IMR-90 (cell line): Measurements from ENCODE around the gene SYCN. TPM values are rescaled to one million over a fixed set of nuclear protein-coding genes. Genes with fewer than 3 reads are reported as not detected.

Source experiments
- ATAC-seq: fragments of 200-7000 bp; cut with Tn5 transposase; 2 replicates; pipeline ENCODE4 v1.9.1; 2020; ENCODE audit warnings: low read depth, mild to moderate bottlenecking, moderate library complexity
- BruUV-seq: library from RNA; stranded (reverse); fragments of 400-500 nt; replicated peaks from 2 replicates; lab custom pipeline; 2021; lab: Mats Ljungman, UMichigan
- CTCF ChIA-PET: fragments of 300-600 bp; formaldehyde crosslinking; extraction: SDS; loops from one replicate; lab custom pipeline; 2021; ENCODE audit warnings: antibody characterized with exemption; lab: Yijun Ruan, JAX
- POLR2A ChIA-PET: fragments of 300-600 bp; sonication (Branson Sonifier 250); formaldehyde crosslinking; loops from one replicate; lab custom pipeline; 2022; ENCODE audit warnings: antibody characterized with exemption; ENCODE audit not compliant: unreplicated experiment; lab: Charles Lee
- DNase-seq: peaks from one replicate; pipeline ENCODE4 v3.0.0; 2013
- H2AFZ ChIP-seq: replicated peaks from 2 replicates; pipeline ENCODE3; 2013; ENCODE audit warnings: low read length, mild to moderate bottlenecking; ENCODE audit not compliant: poor library complexity
- H2AK5ac ChIP-seq: 2 replicates; pipeline ENCODE4 v1.6.1; 2013; ENCODE audit warnings: low read depth, low read length, inconsistent platforms
- H2AK9ac ChIP-seq: replicated peaks from 2 replicates; pipeline ENCODE3; 2013; ENCODE audit warnings: mild to moderate bottlenecking, low read depth, low read length, moderate library complexity; ENCODE audit not compliant: poor library complexity
- H2BK120ac ChIP-seq: 2 replicates; pipeline ENCODE4 v1.6.1; 2013; ENCODE audit warnings: low read depth, low read length, inconsistent platforms
- H2BK15ac ChIP-seq: 3 replicates; pipeline ENCODE4 v1.6.1; 2013; ENCODE audit warnings: low read depth, low read length, inconsistent platforms
- H2BK20ac ChIP-seq: 2 replicates; pipeline ENCODE4 v1.6.1; 2013; ENCODE audit warnings: low read depth, mild to moderate bottlenecking, inconsistent platforms, low read length, moderate library complexity
- H2BK5ac ChIP-seq: 2 replicates; pipeline ENCODE4 v1.6.1; 2013; ENCODE audit warnings: mild to moderate bottlenecking, low read depth, low read length, inconsistent platforms; ENCODE audit not compliant: poor library complexity, severe bottlenecking
- H3K14ac ChIP-seq: replicated peaks from 2 replicates; pipeline ENCODE4 v1.6.1; 2013; ENCODE audit warnings: low read depth, low read length, inconsistent platforms
- H3K18ac ChIP-seq: 2 replicates; pipeline ENCODE4 v1.6.1; 2013; ENCODE audit warnings: low read depth, low read length, control low read depth
- H3K23ac ChIP-seq: 2 replicates; pipeline ENCODE4 v1.6.1; 2013; ENCODE audit warnings: low read depth, low read length, inconsistent platforms
- H3K27ac ChIP-seq: 2 replicates; pipeline ENCODE4 v1.5.1; 2013; ENCODE audit warnings: mild to moderate bottlenecking, control low read depth, low read length; ENCODE audit not compliant: insufficient read depth
- H3K27me3 ChIP-seq: 2 replicates; pipeline ENCODE4 v1.6.1; 2013; ENCODE audit warnings: low read length; ENCODE audit not compliant: control insufficient read depth, insufficient read depth
- H3K36me3 ChIP-seq: 2 replicates; pipeline ENCODE4 v1.6.1; 2013; ENCODE audit warnings: low read length, mixed read lengths; ENCODE audit not compliant: control insufficient read depth, insufficient read depth
- H3K4ac ChIP-seq: 2 replicates; pipeline ENCODE4 v1.6.1; 2013; ENCODE audit warnings: low read depth, low read length, inconsistent platforms
- H3K4me1 ChIP-seq: 2 replicates; pipeline ENCODE4 v1.6.1; 2013; ENCODE audit warnings: low read length, mixed read lengths; ENCODE audit not compliant: control insufficient read depth, insufficient read depth
- H3K4me2 ChIP-seq: 2 replicates; pipeline ENCODE4 v1.6.1; 2013; ENCODE audit warnings: low read depth, mild to moderate bottlenecking, control low read depth, low read length, moderate library complexity
- H3K4me3 ChIP-seq: 2 replicates; pipeline ENCODE4 v1.5.1; 2013; ENCODE audit warnings: low read depth, mild to moderate bottlenecking, control low read depth, low read length, moderate library complexity; ENCODE audit not compliant: insufficient read depth
- H3K56ac ChIP-seq: 2 replicates; pipeline ENCODE4 v1.6.1; 2013; ENCODE audit warnings: low read length, inconsistent platforms; ENCODE audit not compliant: insufficient read depth; ENCODE audit errors: extremely low read depth
- H3K79me1 ChIP-seq, 2 experiments: 2 replicates each; pipeline ENCODE4 v1.6.1; 2013; ENCODE audit warnings: low read length in 2 of 2, inconsistent platforms in 1 of 2, low read depth in 1 of 2
- H3K9ac ChIP-seq: 2 replicates; pipeline ENCODE4 v1.6.1; 2013; ENCODE audit warnings: low read depth, low read length, control low read depth
- H3K9me1 ChIP-seq: 2 replicates; pipeline ENCODE4 v1.6.1; 2013; ENCODE audit warnings: low read length, inconsistent platforms; ENCODE audit not compliant: insufficient read depth
- H3K9me3 ChIP-seq: 2 replicates; pipeline ENCODE4 v1.6.1; 2013; ENCODE audit warnings: low read length; ENCODE audit not compliant: control insufficient read depth, insufficient read depth
- H4K20me1 ChIP-seq: 2 replicates; pipeline ENCODE4 v1.6.1; 2013; ENCODE audit warnings: low read length, inconsistent platforms; ENCODE audit not compliant: insufficient read depth
- H4K5ac ChIP-seq: 2 replicates; pipeline ENCODE4 v1.6.1; 2013; ENCODE audit warnings: mild to moderate bottlenecking, low read depth, low read length, control low read depth
- H4K8ac ChIP-seq, 2 experiments: 2 replicates each; pipeline ENCODE4 v1.6.1; 2013; ENCODE audit warnings: low read depth in 2 of 2, low read length in 2 of 2, control low read depth in 1 of 2, inconsistent platforms in 1 of 2
- H4K91ac ChIP-seq: 2 replicates; pipeline ENCODE4 v1.6.1; 2013; ENCODE audit warnings: low read depth, low read length, inconsistent platforms; ENCODE audit not compliant: insufficient read depth
- CHD1 ChIP-seq: IDR thresholded peaks from 2 replicates; pipeline ENCODE4 v1.6.1; 2012; ENCODE audit warnings: low read depth, low read length, improper control_type of control experiment
- CTCF ChIP-seq: conservative IDR thresholded peaks from 2 replicates; pipeline ENCODE4 v1.5.1; 2012; ENCODE audit warnings: mild to moderate bottlenecking, low read depth, low read length, improper control_type of control experiment
- FOS ChIP-seq: fragments of 150-350 bp; IDR thresholded peaks from 2 replicates; pipeline ENCODE4 v1.6.1; 2016; ENCODE audit warnings: low read depth, low read length
- RAD21 ChIP-seq: IDR thresholded peaks from 2 replicates; pipeline ENCODE4 v1.6.1; 2012; ENCODE audit warnings: low read length, improper control_type of control experiment
- SMC3 ChIP-seq: fragments of 150-350 bp; IDR thresholded peaks from 2 replicates; pipeline ENCODE4 v1.6.1; 2016; ENCODE audit warnings: low read depth, mild to moderate bottlenecking, antibody characterized with exemption, low read length, moderate library complexity
- WGBS, 2 experiments: methylation state at CpG; one replicate each; pipeline versions ENCODE4 v1.1.5 to v1.1.7; 2013; ENCODE audit warnings: missing lambda C conversion rate in 2 of 2; ENCODE audit not compliant: insufficient read length in 1 of 2; ENCODE audit errors: extremely low coverage in 2 of 2; 5-methylcytosine and 5-hydroxymethylcytosine counted together
- dilution Hi-C: fragments of 300-500 bp; cut with HindIII; formaldehyde crosslinking; loops from one replicate; pipeline ENCODE4 v1.14.3; 2018; ENCODE audit warnings: low sequenced_read_pairs; ENCODE audit not compliant: unreplicated experiment
- in situ Hi-C: fragments of 300-500 bp; cut with MboI; formaldehyde crosslinking; loops from 3 replicates; pipeline ENCODE4 v1.14.3; 2019; ENCODE audit warnings: low sequenced_read_pairs, inconsistent platforms, mixed read lengths
- intact Hi-C: fragments of 100-400 bp; cut with micrococcal nuclease; formaldehyde crosslinking; loops from 2 replicates; pipeline ENCODE4 v1.10.0; 2022
- polyA plus RNA-seq, 3 experiments: library from polyadenylated mRNA; depleted of rRNA; stranded (reverse); fragments of >200 nt; gene quantifications; 2 replicates each; pipeline ENCODE4 v1.2.3, GENCODE V29; 2012; ENCODE audit warnings: low replicate concordance in 1 of 3
- total RNA-seq: library from RNA; depleted of rRNA; stranded (reverse); fragments of >200 nt; gene quantifications from 2 replicates; pipeline ENCODE4 v1.2.3, GENCODE V29; 2012

SYCN gene
- total and polyA plus RNA-seq, 2 of the 4 experiments (the other 2 are of a cell fraction), result not detected

DNA sequence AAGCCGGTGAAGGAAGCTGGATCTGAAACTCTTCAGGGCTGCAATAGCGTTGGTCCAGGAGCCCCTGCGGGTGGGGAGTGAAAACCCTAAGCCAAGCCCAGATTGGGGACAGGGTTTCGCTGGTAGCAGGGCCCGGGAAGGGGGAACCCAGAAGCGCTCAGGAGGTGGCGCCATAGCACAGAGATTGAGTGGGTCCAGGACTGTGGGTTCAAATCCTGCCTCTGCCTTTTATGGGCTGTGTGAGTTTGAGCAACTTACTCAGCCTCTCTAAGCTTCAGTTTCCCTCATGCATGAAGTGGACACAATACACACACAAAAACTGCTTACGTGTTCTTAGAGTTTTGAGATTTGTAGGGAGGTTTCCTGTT, 8.3 kb upstream of the SYCN start:
- H3K9me3 ChIP-seq, result peaks cover 5% of the 10 kb centered on the region
- H3K4me3 ChIP-seq, result no peak overlapping the region
- no peak overlapping the region for H2AK5ac ChIP-seq
- DNase-seq (no peak), ATAC-seq (peak; percentile 64)
- H4K5ac ChIP-seq, result no peak overlapping the region
- no peak overlapping the region for H3K4me2 ChIP-seq
- H2AK9ac ChIP-seq, result no peak overlapping the region
- H4K20me1 ChIP-seq, result no peaks in the 10 kb centered on the region
- no peaks in the 10 kb centered on the region for H3K79me1 ChIP-seq
- no peak overlapping the region for H4K91ac ChIP-seq
- BruUV-seq, result no TSS peak
- no peak overlapping the region for H2AFZ ChIP-seq
- no peak overlapping the region for H2BK120ac ChIP-seq
- ChIA-PET CTCF (no interaction called here), POLR2A (no interaction called here)
- peaks cover 16% of the 10 kb centered on the region for H3K27me3 ChIP-seq
- TF ChIP-seq CHD1 (no peak), SMC3 (peak; percentile 22; the same call in 1 of the 2 replicates), CTCF (peak; percentile 32; the same call in 1 of the 2 replicates), RAD21 (peak; percentile 58), FOS (no peak)
- H3K14ac ChIP-seq, result no peak overlapping the region
- no peak overlapping the region for H3K9ac ChIP-seq
- no peak overlapping the region for H4K8ac ChIP-seq
- no peaks in the 10 kb centered on the region for H3K9me1 ChIP-seq
- intact Hi-C loops (loop anchor here (2.0 to 10.0 kb wide), 2 partner anchors 72 to 116 kb away; no protein-coding TSS in a partner anchor), dilution Hi-C loops (no loop called here), in situ Hi-C loops (loop anchor here (25.0 kb wide), 1 partner anchor 750 kb away; no protein-coding TSS in a partner anchor)
- H3K23ac ChIP-seq, result no peak overlapping the region
- H3K18ac ChIP-seq, result no peak overlapping the region
- no peaks in the 10 kb centered on the region for H3K36me3 ChIP-seq
- WGBS, 2 experiments, result no CpG with 5 or more reads among the region's 8 CpGs
- H3K56ac ChIP-seq, result no peak overlapping the region
- no peak overlapping the region for H2BK5ac ChIP-seq
- no peaks in the 10 kb centered on the region for H3K4me1 ChIP-seq
- H2BK15ac ChIP-seq, result no peak overlapping the region
- no peak overlapping the region for H3K4ac ChIP-seq
- no peak overlapping the region for H3K27ac ChIP-seq
- no peak overlapping the region for H2BK20ac ChIP-seq
